Measurements from ENCODE around the gene ARHGAP26. TPM values are rescaled to one million over a fixed set of nuclear protein-coding genes. Genes with fewer than 3 reads are reported as not detected.

Gene ARHGAP26
- total and polyA plus RNA-seq, 4 donors: 5.4 to 52.3 (median 30.4) TPM

- DNase-seq: no peak
Measured at GRCh38 chr5:142872795-142873194, 102.6 kb downstream of the ARHGAP26 start.

GRCh38 chr5:142873831-142874230 lies 103.7 kb downstream of the ARHGAP26 start:
- Histone ChIP-seq H3K9ac (ENCODE audit: insufficient read depth in 1 of 2, low read length in 2 of 2) (no peak overlapping the region), H3K4me1 (ENCODE audit: control insufficient read depth in 5 of 5, insufficient read depth in 5 of 5, low read length in 5 of 5) (peaks cover 0 to 25% (median 8%) of the 10 kb centered on the region in 5 donors), H3K4me3 (no peak overlapping the region), H3K27ac (ENCODE audit: low read depth in 1 of 2, low read length in 1 of 2) (peak overlapping the region in 1 of 2 donors; percentile 20), H3K36me3 (ENCODE audit: control insufficient read depth in 4 of 4, insufficient read depth in 4 of 4, low read length in 4 of 4) (no peaks in the 10 kb centered on the region), H3K27me3 (ENCODE audit: control insufficient read depth in 3 of 3, insufficient read depth in 3 of 3, low read length in 2 of 3) (no peaks in the 10 kb centered on the region), H3K9me3 (ENCODE audit: control insufficient read depth in 4 of 4, insufficient read depth in 3 of 4, low read length in 3 of 4) (no peaks in the 10 kb centered on the region)
- no peak for DNase-seq
- no peak for TF ChIP-seq CTCF (IDR thresholded peaks at IDR 0.05; ENCODE audit: control extremely low read depth, extremely low read depth)
- 73 to 87% methylated on average over 5 of the region's 5 CpGs for WGBS, 2 donors
- no peak for ATAC-seq (ENCODE audit: insufficient read depth, low FRiP score)

More at GRCh38 chr5:142872795-142873194, 102.6 kb downstream of the ARHGAP26 start:
- Histone ChIP-seq H3K4me1 (ENCODE audit: control insufficient read depth in 5 of 5, insufficient read depth in 5 of 5, low read length in 5 of 5) (peaks cover 0 to 30% (median 8%) of the 10 kb centered on the region in 5 donors), H3K27ac (ENCODE audit: low read depth in 1 of 2, low read length in 1 of 2) (peak overlapping the region in 1 of 2 donors; percentile 26), H3K9ac (ENCODE audit: insufficient read depth in 1 of 2, low read length in 2 of 2) (no peak overlapping the region), H3K4me3 (no peak overlapping the region), H3K9me3 (ENCODE audit: control insufficient read depth in 4 of 4, insufficient read depth in 3 of 4, low read length in 3 of 4) (no peaks in the 10 kb centered on the region), H3K36me3 (ENCODE audit: control insufficient read depth in 4 of 4, insufficient read depth in 4 of 4, low read length in 4 of 4) (no peaks in the 10 kb centered on the region), H3K27me3 (ENCODE audit: control insufficient read depth in 3 of 3, insufficient read depth in 3 of 3, low read length in 2 of 3) (no peaks in the 10 kb centered on the region)
- WGBS, 2 donors: 40 to 41% methylated on average over 3 of the region's 3 CpGs
- no peak for TF ChIP-seq CTCF (IDR thresholded peaks at IDR 0.05; ENCODE audit: control extremely low read depth, extremely low read depth)
- peak; percentile 14 for ATAC-seq (ENCODE audit: insufficient read depth, low FRiP score)

GRCh38 chr5:142874540-142874939 lies 104.4 kb downstream of the ARHGAP26 start:
- Histone ChIP-seq H3K9ac (ENCODE audit: insufficient read depth in 1 of 2, low read length in 2 of 2) (no peak overlapping the region), H3K27ac (ENCODE audit: low read depth in 1 of 2, low read length in 1 of 2) (peak overlapping the region; percentile 13 to 32), H3K9me3 (ENCODE audit: control insufficient read depth in 4 of 4, insufficient read depth in 3 of 4, low read length in 3 of 4) (no peaks in the 10 kb centered on the region), H3K4me3 (no peak overlapping the region), H3K27me3 (ENCODE audit: control insufficient read depth in 3 of 3, insufficient read depth in 3 of 3, low read length in 2 of 3) (no peaks in the 10 kb centered on the region), H3K36me3 (ENCODE audit: control insufficient read depth in 4 of 4, insufficient read depth in 4 of 4, low read length in 4 of 4) (no peaks in the 10 kb centered on the region), H3K4me1 (ENCODE audit: control insufficient read depth in 5 of 5, insufficient read depth in 5 of 5, low read length in 5 of 5) (peaks cover 0 to 25% (median 6%) of the 10 kb centered on the region in 5 donors)
- ATAC-seq (ENCODE audit: insufficient read depth, low FRiP score) (peak; percentile 35), DNase-seq (peak; percentile 45 to 62 (median 61))
- TF ChIP-seq CTCF (IDR thresholded peaks at IDR 0.05; ENCODE audit: control extremely low read depth, extremely low read depth): no peak
- WGBS, 2 donors: 31 to 50% methylated on average over 7 of the region's 7 CpGs

GRCh38 chr5:142875936-142876335 lies 105.8 kb downstream of the ARHGAP26 start:
- peaks cover 0 to 25% (median 4%) of the 10 kb centered on the region in 5 donors for H3K4me1 ChIP-seq (ENCODE audit: control insufficient read depth in 5 of 5, insufficient read depth in 5 of 5, low read length in 5 of 5)
- H3K9ac ChIP-seq (ENCODE audit: insufficient read depth in 1 of 2, low read length in 2 of 2): no peak overlapping the region
- TF ChIP-seq CTCF (IDR thresholded peaks at IDR 0.05; ENCODE audit: control extremely low read depth, extremely low read depth): no peak
- H3K9me3 ChIP-seq (ENCODE audit: control insufficient read depth in 4 of 4, insufficient read depth in 3 of 4, low read length in 3 of 4): no peaks in the 10 kb centered on the region
- 91 to 99% methylated on average over 3 of the region's 3 CpGs for WGBS, 2 donors
- no peak for ATAC-seq (ENCODE audit: insufficient read depth, low FRiP score)
- H3K36me3 ChIP-seq (ENCODE audit: control insufficient read depth in 4 of 4, insufficient read depth in 4 of 4, low read length in 4 of 4): no peaks in the 10 kb centered on the region
- DNase-seq: no peak
- no peak overlapping the region for H3K4me3 ChIP-seq
- no peaks in the 10 kb centered on the region for H3K27me3 ChIP-seq (ENCODE audit: control insufficient read depth in 3 of 3, insufficient read depth in 3 of 3, low read length in 2 of 3)
- no peak overlapping the region for H3K27ac ChIP-seq (ENCODE audit: low read depth in 1 of 2, low read length in 1 of 2)

Measured in lung (tissue), 12 donors.